HEK293T (cell line): Measurements from ENCODE around the gene SPTBN4.
"Not testable (repeated sequence)": the region's sequence is repeated elsewhere in the genome, so short reads cannot be mapped to it uniquely, and the experiment has no call there.

Experiments
- CTCF ChIA-PET: fragments of 350-600 bp; formaldehyde crosslinking; extraction: SDS; loops from one replicate; lab custom pipeline; 2021; ENCODE audit warnings: antibody characterized with exemption, inconsistent platforms; lab: Yijun Ruan, JAX
- POLR2A ChIA-PET: fragments of 350-600 bp; formaldehyde crosslinking; extraction: SDS; loops from one replicate; lab custom pipeline; 2020; ENCODE audit warnings: antibody characterized with exemption, inconsistent platforms; lab: Yijun Ruan, JAX
- DNase-seq: peaks from one replicate; pipeline ENCODE4 v3.0.0; 2012; ENCODE audit warnings: mixed read lengths; ENCODE audit errors: extremely low spot score
- ARNT ChIP-seq: fragments of 450-650 bp; IDR thresholded peaks from 2 replicates; pipeline ENCODE4 v1.6.1; 2017; ENCODE audit warnings: mild to moderate bottlenecking
- BHLHE40 ChIP-seq: fragments of 450-650 bp; IDR thresholded peaks from 2 replicates; pipeline ENCODE4 v1.6.1; 2016; ENCODE audit warnings: mild to moderate bottlenecking, moderate library complexity, borderline replicate concordance
- CTBP1 ChIP-seq: fragments of 450-650 bp; IDR thresholded peaks from 2 replicates; pipeline ENCODE4 v1.6.1; 2016; ENCODE audit warnings: borderline replicate concordance
- ELF4 ChIP-seq: fragments of 450-650 bp; IDR thresholded peaks from 2 replicates; pipeline ENCODE4 v1.6.1; 2017; ENCODE audit warnings: antibody characterized with exemption
- FOXA1 ChIP-seq: fragments of 450-650 bp; IDR thresholded peaks from 2 replicates; pipeline ENCODE4 v1.6.1; 2016; ENCODE audit warnings: mild to moderate bottlenecking
- FOXK2 ChIP-seq: fragments of 450-650 bp; IDR thresholded peaks from 2 replicates; pipeline ENCODE4 v1.6.1; 2016; ENCODE audit warnings: mild to moderate bottlenecking
- FOXM1 ChIP-seq: fragments of 450-650 bp; IDR thresholded peaks from 2 replicates; pipeline ENCODE4 v1.6.1; 2017; ENCODE audit warnings: mild to moderate bottlenecking, borderline replicate concordance
- HDGF ChIP-seq: fragments of 450-650 bp; IDR thresholded peaks from 2 replicates; pipeline ENCODE4 v1.6.1; 2017; ENCODE audit warnings: antibody characterized with exemption, borderline replicate concordance
- L3MBTL2 ChIP-seq: fragments of 450-650 bp; conservative IDR thresholded peaks from 2 replicates; pipeline ENCODE4 v1.6.1; 2016; ENCODE audit warnings: mild to moderate bottlenecking
- LEF1 ChIP-seq: fragments of 450-650 bp; IDR thresholded peaks from 2 replicates; pipeline ENCODE4 v1.6.1; 2017; ENCODE audit warnings: mild to moderate bottlenecking, borderline replicate concordance
- NFRKB ChIP-seq: fragments of 450-650 bp; IDR thresholded peaks from 2 replicates; pipeline ENCODE4 v1.6.1; 2016; ENCODE audit warnings: mild to moderate bottlenecking, moderate library complexity
- SP1 ChIP-seq: fragments of 450-650 bp; IDR thresholded peaks from 2 replicates; pipeline ENCODE4 v1.6.1; 2017
- SUZ12 ChIP-seq: fragments of 450-650 bp; IDR thresholded peaks from 2 replicates; pipeline ENCODE4 v1.6.1; 2016; ENCODE audit warnings: mild to moderate bottlenecking
- TARDBP ChIP-seq: fragments of 450-650 bp; IDR thresholded peaks from 2 replicates; pipeline ENCODE4 v1.6.1; 2016
- ZNF384 ChIP-seq: fragments of 450-650 bp; IDR thresholded peaks from 2 replicates; pipeline ENCODE4 v1.6.1; 2016
- TF ChIP-seq, protein P1 (sequence below): fragments of 450-650 bp; IDR thresholded peaks from 2 replicates; pipeline ENCODE4 v1.6.1; 2016

Gene SPTBN4

DNA sequence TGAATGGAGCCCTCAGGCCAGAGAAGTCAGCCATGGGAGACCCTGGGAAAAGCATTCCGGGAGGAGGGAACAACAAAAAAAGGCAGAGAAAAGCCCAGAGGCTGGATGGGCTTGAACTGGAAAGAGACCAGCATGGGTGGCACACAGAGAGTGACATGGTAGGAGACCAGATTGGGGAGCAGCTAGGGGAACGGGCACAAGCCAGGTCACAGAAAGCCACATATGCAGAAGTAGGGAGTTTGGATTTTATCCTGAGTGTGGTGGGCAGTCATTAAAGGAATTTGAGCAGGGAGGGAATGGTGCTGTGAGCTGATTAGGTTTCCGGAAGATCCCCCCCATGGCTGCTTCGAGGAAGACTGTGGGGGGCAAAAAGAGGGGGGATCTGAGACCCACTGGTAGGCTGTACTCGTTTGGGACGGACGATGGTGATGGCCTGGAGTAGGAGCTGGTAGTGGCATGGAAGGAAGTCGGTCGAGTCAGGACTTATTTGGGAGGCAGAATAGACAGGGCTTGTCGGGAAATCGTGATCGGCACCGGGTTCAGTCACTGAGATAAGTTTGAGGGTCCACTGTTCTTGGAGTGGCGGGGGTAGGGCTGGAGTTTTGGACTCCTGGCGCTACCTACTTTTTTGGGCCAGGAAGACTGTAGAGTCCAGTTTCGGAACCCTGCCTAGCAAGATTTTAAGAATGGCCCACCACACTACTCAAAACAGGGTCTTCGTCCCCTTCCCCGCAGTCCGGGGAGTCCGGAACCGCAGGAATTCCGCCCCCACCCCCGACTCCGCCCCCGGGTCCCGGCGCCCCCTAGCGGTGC, 42.0 kb upstream of the SPTBN4 start:
- TF ChIP-seq FOXA1 (no peak), TARDBP (no peak), HDGF (no peak), CTBP1 (no peak), ZNF384 (no peak), ARNT (no peak), BHLHE40 (no peak), LEF1 (no peak), ELF4 (no peak), NFRKB (no peak), FOXM1 (no peak), SP1 (no peak), SUZ12 (no peak), L3MBTL2 (no peak), FOXK2 (no peak)
- TF ChIP-seq, protein P1, sequence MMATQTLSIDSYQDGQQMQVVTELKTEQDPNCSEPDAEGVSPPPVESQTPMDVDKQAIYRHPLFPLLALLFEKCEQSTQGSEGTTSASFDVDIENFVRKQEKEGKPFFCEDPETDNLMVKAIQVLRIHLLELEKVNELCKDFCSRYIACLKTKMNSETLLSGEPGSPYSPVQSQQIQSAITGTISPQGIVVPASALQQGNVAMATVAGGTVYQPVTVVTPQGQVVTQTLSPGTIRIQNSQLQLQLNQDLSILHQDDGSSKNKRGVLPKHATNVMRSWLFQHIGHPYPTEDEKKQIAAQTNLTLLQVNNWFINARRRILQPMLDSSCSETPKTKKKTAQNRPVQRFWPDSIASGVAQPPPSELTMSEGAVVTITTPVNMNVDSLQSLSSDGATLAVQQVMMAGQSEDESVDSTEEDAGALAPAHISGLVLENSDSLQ: no peak
- peak; percentile 59 for DNase-seq
- ChIA-PET POLR2A (interaction anchor here (0.9 to 1.3 kb wide), 4 partner anchors 8 to 77 kb away, joined by 3 to 11 read pairs (median 6); partner anchors contain the start of genes BLVRB, C19orf47, PLD3 and SERTAD3), CTCF (interaction anchor here (0.7 kb wide), 1 partner anchor 9 kb away, joined by 3 read pairs; no protein-coding TSS in a partner anchor)

DNA sequence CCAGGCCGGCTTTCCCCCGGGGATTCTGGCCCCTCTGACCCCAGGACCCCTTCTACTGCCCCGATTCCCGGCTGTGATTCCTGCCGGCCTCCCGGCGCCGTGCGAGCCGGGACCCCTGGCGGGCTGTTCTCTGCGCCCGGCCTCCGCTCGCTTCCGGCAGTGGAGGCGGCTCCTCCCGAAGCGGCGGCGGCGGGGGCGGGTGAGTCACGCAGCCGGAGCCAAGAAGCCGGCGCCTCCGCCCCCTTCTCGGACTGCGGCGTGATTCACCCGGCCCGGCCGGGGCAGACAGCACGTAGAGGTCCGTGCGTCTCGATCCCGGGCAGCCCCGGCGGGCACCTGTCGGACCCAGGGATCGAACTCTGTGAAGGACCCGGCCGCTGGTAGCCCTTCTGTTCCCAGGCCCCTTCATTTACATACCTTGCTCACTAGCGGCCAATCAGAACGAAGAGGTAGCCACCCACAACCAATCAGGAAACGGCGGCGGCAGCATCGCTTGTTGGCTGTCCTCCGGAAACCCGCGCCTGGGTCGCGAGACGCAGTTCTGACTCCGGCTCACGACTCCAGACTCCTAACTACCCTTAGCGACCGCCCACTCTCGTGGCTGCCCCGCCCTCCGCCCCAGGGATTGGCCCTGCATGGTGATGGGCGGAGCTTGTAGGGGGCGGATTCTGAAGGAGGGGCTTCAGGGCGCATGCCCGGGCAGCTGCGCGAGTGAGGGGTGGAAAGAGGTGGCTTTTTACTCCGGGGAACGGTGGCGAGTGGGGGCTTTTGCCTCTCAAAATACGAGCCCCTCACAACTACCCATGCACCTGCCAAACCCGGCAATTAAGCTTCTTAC, 41.1 kb upstream of the SPTBN4 start, which contains the start of gene SERTAD1:
SERTAD1 (minus strand) TSS at position 543 of the 838 bp plus-strand sequence. CDS start 2,446 bp downstream, outside the sequence.
- ChIA-PET POLR2A (interaction anchor here (0.6 to 2.6 kb wide), 17 partner anchors 7 to 319 kb away, joined by 3 to 51 read pairs (median 5); partner anchors contain the start of genes AKT2, BLVRB, C19orf47 and PLD3), CTCF (interaction anchor here (0.6 to 1.2 kb wide), 4 partner anchors 10 to 209 kb away, joined by 3 to 5 read pairs (median 4); no protein-coding TSS in a partner anchor)
- peak; percentile 97 for DNase-seq
- TF ChIP-seq CTBP1 (no peak), HDGF (no peak), FOXM1 (no peak), ARNT (no peak), LEF1 (no peak), ZNF384 (no peak), FOXK2 (no peak), SUZ12 (no peak), L3MBTL2 (no peak), FOXA1 (no peak), NFRKB (no peak), TARDBP (no peak), ELF4 (peak; percentile 62)
- TF ChIP-seq, protein P1: peak; percentile 64; the same call in 1 of the 2 replicates

DNA sequence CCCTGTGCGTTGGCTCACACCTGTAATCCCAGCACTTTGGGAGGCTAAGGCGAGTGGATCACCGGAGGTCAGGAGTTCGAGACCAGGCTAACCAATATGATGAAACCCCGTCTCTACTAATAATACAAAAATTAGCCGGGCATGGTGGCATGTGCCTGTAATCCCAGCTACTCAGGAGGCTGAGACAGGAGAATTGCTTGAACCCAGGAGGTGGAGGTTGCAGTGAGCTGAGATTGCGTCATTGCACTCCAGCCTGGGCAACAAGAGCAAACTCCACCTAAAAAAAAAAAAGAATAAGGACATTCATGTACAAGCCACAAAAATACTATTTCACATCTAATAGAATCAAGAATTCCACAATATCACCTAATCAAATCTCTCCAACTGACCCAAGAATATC, 38.6 kb upstream of the SPTBN4 start:
- not testable (repeated sequence) for DNase-seq
- POLR2A ChIA-PET: interaction anchor here (2.6 kb wide), 1 partner anchor 14 kb away, joined by 51 read pairs; the partner anchor contains the start of gene SERTAD3
- CTCF ChIA-PET: interaction anchor here (0.6 kb wide), 1 partner anchor 96 kb away, joined by 3 read pairs; no protein-coding TSS in a partner anchor

DNA sequence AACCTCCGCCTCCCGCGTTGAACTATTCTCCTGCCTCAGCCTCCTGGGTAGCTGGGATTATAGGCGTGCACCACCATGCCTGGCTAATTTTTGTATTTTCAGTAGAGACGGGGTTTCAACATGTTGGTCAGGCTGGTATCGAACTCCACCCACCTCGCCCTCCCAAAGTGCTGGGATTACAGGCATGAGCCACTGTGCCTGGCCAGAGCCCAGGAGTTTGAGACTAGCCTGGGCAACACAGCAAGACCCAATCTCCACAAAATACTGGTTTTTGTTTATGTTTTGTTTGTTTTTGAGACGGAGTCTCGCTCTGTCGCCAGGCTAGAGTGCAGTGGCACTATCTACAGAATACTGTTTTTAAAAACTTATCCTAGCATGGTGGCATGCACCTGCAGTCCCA, 36.6 kb upstream of the SPTBN4 start:
- DNase-seq, POLR2A ChIA-PET, CTCF ChIA-PET: not testable (repeated sequence)

DNA sequence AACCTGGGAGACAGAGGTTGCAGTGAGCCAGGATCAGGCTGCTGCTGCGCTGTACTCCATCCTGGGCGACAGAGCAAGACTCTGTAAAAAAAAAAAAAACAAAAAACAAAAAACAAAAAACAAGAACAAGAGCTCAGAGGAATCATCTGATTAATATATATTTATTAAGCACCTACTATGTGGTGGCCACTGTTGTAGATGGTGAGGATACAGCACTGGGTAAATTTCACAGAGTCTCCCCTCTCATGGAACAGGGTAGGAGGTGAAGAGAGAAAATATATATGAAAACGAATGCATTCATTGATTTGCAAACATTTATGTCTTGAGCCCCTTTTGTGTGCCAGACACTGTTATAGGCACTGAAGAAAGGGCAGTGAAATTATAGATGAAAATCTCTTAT, 35.1 kb upstream of the SPTBN4 start:
- no peak for DNase-seq
- ChIA-PET CTCF (no interaction called here), POLR2A (no interaction called here)
- TF ChIP-seq FOXM1 (no peak), ZNF384 (no peak), FOXA1 (no peak), CTBP1 (no peak)
- TF ChIP-seq, protein P1: no peak

DNA sequence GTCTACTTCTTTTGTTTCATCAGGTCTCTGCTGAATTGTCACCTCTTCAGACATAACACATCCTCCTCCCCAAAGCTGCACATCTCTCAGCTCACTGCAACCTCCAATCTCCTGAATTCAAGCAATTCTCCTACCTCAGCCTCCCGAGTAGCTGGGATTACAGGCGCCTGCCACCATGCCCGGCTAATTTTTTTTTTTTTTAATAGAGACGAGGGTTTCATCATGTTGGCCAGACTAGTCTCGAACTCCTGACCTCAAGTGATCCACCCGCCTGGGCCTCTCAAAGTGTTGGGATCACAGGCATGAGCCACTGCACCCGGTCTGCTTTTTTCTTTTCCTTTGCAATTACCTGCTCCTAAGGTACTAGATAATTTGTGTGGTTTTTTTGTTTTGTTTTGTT, 34.0 kb upstream of the SPTBN4 start:
- ChIA-PET POLR2A (interaction anchor here (0.8 to 3.6 kb wide), 7 partner anchors 8 to 85 kb away, joined by 3 to 56 read pairs (median 5); partner anchors contain the start of genes BLVRB, C19orf47, PLD3 and SERTAD3), CTCF (interaction anchor here (0.6 to 0.8 kb wide), 2 partner anchors 32 to 169 kb away, joined by 3 to 4 read pairs; no protein-coding TSS in a partner anchor)
- not testable (repeated sequence) for DNase-seq
- TF ChIP-seq ZNF384: peak; percentile 67
